Measurements from ENCODE around the gene PDE8B.

PDE8B gene

DNA sequence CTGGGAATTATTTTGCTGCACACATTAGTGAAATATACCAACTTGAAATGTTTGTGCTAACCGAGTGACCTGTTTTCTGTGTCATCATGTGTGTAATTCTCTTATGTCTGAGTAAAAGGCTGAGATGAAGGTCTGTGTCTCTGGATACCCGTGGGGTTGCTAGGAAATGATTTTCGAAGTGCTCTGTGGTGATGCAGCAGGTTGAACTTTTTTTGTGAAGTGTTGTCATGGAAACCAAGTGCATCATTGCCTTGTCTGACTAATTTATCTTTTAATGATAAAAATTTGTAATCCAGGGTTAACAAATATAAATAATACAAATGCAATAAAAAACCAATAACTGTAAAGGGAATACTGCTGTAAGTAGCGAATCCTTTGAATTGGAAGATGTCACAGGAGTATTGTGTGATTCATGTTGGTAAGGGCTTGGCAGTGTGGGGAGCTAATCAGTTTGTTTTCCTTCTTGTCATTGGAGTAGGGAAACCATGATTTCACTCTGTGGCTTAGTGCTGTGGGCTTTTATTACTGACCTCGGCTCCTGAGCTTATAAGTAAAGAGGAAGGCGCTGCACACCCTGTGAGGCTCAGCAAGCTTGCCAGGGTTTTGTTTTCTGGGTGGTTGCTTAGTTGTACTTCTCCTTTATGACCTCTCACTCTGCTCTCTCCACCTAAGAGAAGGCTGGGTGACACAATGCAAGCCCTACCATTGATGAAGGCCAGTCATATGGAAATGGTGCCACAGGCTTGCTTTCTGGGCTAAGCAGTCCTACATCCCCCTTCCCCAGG lies 22.3 kb downstream of the PDE8B start:
- Histone ChIP-seq H3K9ac (ENCODE audit: low read length in 2 of 2) (no peak overlapping the region), H3K9me3 (ENCODE audit: control insufficient read depth in 2 of 2, low read length in 2 of 2) (no peaks in the 10 kb centered on the region), H3K27ac (ENCODE audit: low read length) (no peak overlapping the region), H3K27me3 (ENCODE audit: control insufficient read depth in 1 of 2, insufficient read depth in 2 of 2, low read length in 2 of 2) (no peaks in the 10 kb centered on the region), H3K4me1 (ENCODE audit: control insufficient read depth, insufficient read depth, low read length) (no peaks in the 10 kb centered on the region), H3K4me3 (ENCODE audit: low read length in 2 of 2) (no peak overlapping the region), H3K36me3 (ENCODE audit: control insufficient read depth in 2 of 2, insufficient read depth in 2 of 2, low read length in 2 of 2) (no peaks in the 10 kb centered on the region)

DNA sequence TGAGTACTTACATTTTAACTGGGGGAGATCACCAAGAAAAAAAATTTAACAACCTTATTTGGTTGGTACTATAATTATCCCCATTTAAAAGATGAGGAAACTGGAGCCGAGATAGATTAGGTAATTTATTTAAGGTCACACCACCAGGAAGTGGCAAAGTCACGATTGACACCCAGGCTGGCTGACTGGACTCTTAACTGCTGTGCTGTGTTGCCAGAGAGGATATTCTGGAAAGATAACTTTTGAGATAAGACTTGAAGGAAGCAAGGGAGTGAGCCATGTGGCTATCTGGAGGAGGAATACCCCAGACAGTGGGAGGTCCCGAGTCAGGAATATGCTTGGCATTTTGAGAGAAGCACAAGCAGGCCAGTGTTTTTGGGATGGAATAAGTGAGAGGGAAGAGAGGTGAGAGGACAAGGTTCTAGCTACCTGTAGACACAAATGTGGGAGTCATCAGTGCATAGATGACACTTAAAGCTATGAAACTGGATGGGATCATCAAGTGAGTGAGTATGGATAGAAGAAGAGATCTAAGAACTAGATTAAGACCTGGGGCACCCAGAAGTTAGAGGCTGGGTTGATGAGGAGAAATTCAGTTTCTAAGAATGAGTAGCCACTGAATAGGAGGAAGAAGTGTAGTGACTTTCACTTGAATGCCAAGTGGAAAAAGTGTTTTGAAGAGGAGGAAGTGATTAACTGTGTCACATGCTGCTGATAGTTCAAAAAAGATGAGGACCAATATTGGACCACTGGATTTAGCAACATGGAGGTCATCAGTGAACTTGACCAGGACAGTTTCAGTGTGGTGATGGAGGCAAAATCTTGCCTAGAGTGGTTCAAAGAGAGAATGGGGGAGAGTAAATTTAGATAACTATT lies 25.6 kb downstream of the PDE8B start:
- H3K9me3 ChIP-seq (ENCODE audit: control insufficient read depth in 2 of 2, low read length in 2 of 2): no peaks in the 10 kb centered on the region
- no peak overlapping the region for H3K27ac ChIP-seq (ENCODE audit: low read length)
- H3K27me3 ChIP-seq (ENCODE audit: control insufficient read depth in 1 of 2, insufficient read depth in 2 of 2, low read length in 2 of 2): no peaks in the 10 kb centered on the region
- H3K36me3 ChIP-seq (ENCODE audit: control insufficient read depth in 2 of 2, insufficient read depth in 2 of 2, low read length in 2 of 2): no peaks in the 10 kb centered on the region
- no peak overlapping the region for H3K9ac ChIP-seq (ENCODE audit: low read length in 2 of 2)
- no peaks in the 10 kb centered on the region for H3K4me1 ChIP-seq (ENCODE audit: control insufficient read depth, insufficient read depth, low read length)
- no peak overlapping the region for H3K4me3 ChIP-seq (ENCODE audit: low read length in 2 of 2)

DNA sequence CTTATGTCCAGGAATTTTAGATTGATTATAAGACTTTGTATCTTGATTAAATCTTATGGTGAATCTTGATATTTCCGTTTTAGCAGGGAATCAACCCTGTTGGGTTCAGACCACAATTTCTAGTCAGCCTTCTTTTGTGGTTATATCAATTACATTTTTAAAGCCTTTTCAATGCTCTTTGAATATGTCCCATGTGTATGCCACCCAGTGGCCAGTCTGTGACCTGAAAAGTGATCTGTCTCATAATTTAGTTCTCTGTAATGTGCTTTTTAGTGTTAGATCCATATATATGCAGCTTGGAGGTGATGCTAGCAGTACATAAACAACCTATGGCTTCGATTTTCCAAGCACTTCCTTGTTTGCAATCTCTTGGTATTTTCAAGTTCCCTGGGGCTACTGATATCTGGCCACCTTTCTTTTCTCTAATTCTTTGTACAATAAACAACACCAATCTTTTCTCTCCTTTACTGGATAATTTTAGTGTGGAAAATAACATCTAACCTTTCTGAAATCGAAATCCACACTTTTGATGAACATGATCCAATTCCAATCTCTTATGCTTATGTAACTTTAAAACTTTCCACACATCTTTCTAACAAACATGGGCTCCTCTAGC lies 28.8 kb downstream of the PDE8B start:
- Histone ChIP-seq H3K9ac (ENCODE audit: low read length in 2 of 2) (no peak overlapping the region), H3K27me3 (ENCODE audit: control insufficient read depth in 1 of 2, insufficient read depth in 2 of 2, low read length in 2 of 2) (no peaks in the 10 kb centered on the region), H3K36me3 (ENCODE audit: control insufficient read depth in 2 of 2, insufficient read depth in 2 of 2, low read length in 2 of 2) (no peaks in the 10 kb centered on the region), H3K4me1 (ENCODE audit: control insufficient read depth, insufficient read depth, low read length) (no peaks in the 10 kb centered on the region), H3K4me3 (ENCODE audit: low read length in 2 of 2) (no peak overlapping the region), H3K9me3 (ENCODE audit: control insufficient read depth in 2 of 2, low read length in 2 of 2) (no peaks in the 10 kb centered on the region), H3K27ac (ENCODE audit: low read length) (no peak overlapping the region)

DNA sequence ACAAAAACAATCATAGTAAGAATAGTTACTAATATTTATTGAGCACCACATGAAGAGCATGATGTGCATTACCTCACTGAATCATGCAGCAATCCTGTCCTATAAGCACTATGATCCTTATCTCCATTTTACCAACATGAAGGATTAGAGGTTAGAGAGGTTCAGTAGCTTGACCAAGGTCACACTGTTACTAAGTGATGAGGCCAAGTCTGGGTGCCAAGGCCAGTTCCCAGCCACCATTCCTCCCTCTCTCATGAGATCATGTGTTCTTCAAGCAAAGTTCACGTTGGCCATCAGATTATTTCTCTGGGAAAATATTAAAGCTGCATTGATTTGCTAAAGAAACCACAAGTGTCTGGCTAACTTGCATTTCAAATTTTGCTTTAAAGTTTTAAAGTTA lies 31.0 kb downstream of the PDE8B start:
- Histone ChIP-seq H3K4me1 (ENCODE audit: control insufficient read depth, insufficient read depth, low read length) (no peaks in the 10 kb centered on the region), H3K9ac (ENCODE audit: low read length in 2 of 2) (no peak overlapping the region), H3K9me3 (ENCODE audit: control insufficient read depth in 2 of 2, low read length in 2 of 2) (no peaks in the 10 kb centered on the region), H3K27ac (ENCODE audit: low read length) (no peak overlapping the region), H3K4me3 (ENCODE audit: low read length in 2 of 2) (no peak overlapping the region), H3K36me3 (ENCODE audit: control insufficient read depth in 2 of 2, insufficient read depth in 2 of 2, low read length in 2 of 2) (no peaks in the 10 kb centered on the region), H3K27me3 (ENCODE audit: control insufficient read depth in 1 of 2, insufficient read depth in 2 of 2, low read length in 2 of 2) (no peaks in the 10 kb centered on the region)

DNA sequence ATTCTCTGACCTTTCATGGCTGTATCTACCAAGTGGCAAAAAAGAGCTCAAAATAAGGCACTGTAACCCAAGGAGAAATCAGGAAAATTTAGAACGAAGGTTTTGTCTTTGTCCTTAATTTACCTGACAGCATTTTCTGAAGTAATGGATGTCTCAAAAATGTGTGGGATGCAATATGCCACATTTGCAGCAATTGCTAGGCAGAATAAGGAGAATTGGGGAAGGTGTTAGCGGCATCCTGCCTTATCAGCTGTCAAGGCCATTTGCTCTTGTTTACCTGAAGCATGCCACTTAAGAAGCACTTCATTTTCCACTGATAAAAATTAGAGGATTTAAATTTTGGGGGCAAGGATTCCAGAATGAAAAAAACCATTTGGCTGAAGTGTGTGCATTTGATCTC lies 39.0 kb downstream of the PDE8B start:
- Histone ChIP-seq H3K27me3 (ENCODE audit: control insufficient read depth in 1 of 2, insufficient read depth in 2 of 2, low read length in 2 of 2) (no peaks in the 10 kb centered on the region), H3K27ac (ENCODE audit: low read length) (no peak overlapping the region)

DNA sequence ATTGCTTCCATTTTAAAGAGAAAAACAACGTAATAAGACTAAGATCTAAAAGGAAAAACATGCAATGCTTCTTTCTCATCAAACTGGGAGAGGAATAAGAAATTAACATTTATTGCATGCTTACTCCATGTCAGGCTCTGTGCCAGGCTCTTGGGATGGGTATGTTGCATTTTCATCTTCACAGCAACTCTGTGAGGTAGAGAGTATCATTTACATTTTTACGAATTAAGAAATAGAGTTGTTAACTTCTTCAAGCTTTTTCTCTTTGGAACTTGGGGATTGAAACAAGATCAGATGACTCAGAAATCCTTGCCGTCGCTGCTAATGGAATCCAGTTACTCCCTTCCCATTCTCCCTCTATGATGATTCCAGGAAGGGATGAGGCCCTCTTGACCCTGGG lies 39.5 kb downstream of the PDE8B start:
- Histone ChIP-seq H3K4me1 (ENCODE audit: control insufficient read depth, insufficient read depth, low read length) (no peaks in the 10 kb centered on the region), H3K4me3 (ENCODE audit: low read length in 2 of 2) (no peak overlapping the region), H3K27me3 (ENCODE audit: control insufficient read depth in 1 of 2, insufficient read depth in 2 of 2, low read length in 2 of 2) (no peaks in the 10 kb centered on the region), H3K9me3 (ENCODE audit: control insufficient read depth in 2 of 2, low read length in 2 of 2) (no peaks in the 10 kb centered on the region), H3K9ac (ENCODE audit: low read length in 2 of 2) (no peak overlapping the region), H3K36me3 (ENCODE audit: control insufficient read depth in 2 of 2, insufficient read depth in 2 of 2, low read length in 2 of 2) (no peaks in the 10 kb centered on the region), H3K27ac (ENCODE audit: low read length) (no peak overlapping the region)

More for the DNA sequence above, 39.0 kb downstream of the PDE8B start:
- no peaks in the 10 kb centered on the region for H3K4me1 ChIP-seq (ENCODE audit: control insufficient read depth, insufficient read depth, low read length)
- H3K9ac ChIP-seq (ENCODE audit: low read length in 2 of 2): no peak overlapping the region
- H3K9me3 ChIP-seq (ENCODE audit: control insufficient read depth in 2 of 2, low read length in 2 of 2): no peaks in the 10 kb centered on the region
- H3K36me3 ChIP-seq (ENCODE audit: control insufficient read depth in 2 of 2, insufficient read depth in 2 of 2, low read length in 2 of 2): no peaks in the 10 kb centered on the region
- H3K4me3 ChIP-seq (ENCODE audit: low read length in 2 of 2): no peak overlapping the region

DNA sequence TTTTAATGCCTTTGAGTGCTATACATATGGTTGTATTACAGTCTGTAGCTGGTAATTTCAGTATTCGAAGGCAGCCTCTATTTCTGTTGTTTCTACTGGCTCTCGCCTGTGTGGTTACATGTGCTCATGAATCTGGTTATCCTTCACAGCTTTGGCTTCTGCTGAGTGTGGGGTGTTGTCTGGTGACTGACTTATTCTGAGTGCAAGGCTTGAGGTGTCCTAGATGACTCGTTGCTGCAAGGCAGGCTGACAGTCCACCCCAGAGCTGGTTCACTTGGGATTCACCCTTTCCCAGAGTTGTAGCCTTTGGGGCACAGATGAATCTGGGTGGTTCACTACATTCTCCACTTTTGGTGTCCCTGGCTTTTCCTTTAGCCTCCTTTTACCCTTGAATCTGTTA lies 41.4 kb downstream of the PDE8B start:
- Histone ChIP-seq H3K36me3 (ENCODE audit: control insufficient read depth in 2 of 2, insufficient read depth in 2 of 2, low read length in 2 of 2) (no peaks in the 10 kb centered on the region), H3K9me3 (ENCODE audit: control insufficient read depth in 2 of 2, low read length in 2 of 2) (no peaks in the 10 kb centered on the region), H3K4me3 (ENCODE audit: low read length in 2 of 2) (no peak overlapping the region), H3K9ac (ENCODE audit: low read length in 2 of 2) (no peak overlapping the region), H3K27ac (ENCODE audit: low read length) (no peak overlapping the region), H3K4me1 (ENCODE audit: control insufficient read depth, insufficient read depth, low read length) (no peaks in the 10 kb centered on the region), H3K27me3 (ENCODE audit: control insufficient read depth in 1 of 2, insufficient read depth in 2 of 2, low read length in 2 of 2) (no peaks in the 10 kb centered on the region)

DNA sequence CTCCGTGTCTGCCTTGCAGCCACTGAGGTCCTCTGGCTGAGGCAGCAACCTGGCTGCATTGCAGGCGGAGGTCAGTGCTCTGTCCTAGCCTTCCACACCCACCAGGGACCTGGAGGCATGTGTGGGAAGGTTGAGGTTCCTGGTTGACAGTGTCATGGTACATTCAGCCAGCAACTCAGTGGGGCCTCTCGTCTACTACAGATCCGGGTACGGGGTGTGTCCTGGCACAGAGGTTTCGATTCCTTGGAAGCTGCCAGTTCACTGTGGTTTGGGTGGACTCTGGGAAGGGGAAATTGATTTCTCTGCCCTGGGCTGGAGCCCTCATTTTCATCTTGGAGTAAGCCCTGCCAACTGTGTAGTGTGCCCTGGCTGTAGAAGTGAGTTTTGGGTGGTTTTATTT lies 45.1 kb downstream of the PDE8B start:
- Histone ChIP-seq H3K9me3 (ENCODE audit: control insufficient read depth in 2 of 2, low read length in 2 of 2) (no peaks in the 10 kb centered on the region), H3K4me3 (ENCODE audit: low read length in 2 of 2) (no peak overlapping the region), H3K36me3 (ENCODE audit: control insufficient read depth in 2 of 2, insufficient read depth in 2 of 2, low read length in 2 of 2) (no peaks in the 10 kb centered on the region), H3K9ac (ENCODE audit: low read length in 2 of 2) (no peak overlapping the region), H3K4me1 (ENCODE audit: control insufficient read depth, insufficient read depth, low read length) (no peaks in the 10 kb centered on the region), H3K27ac (ENCODE audit: low read length) (no peak overlapping the region), H3K27me3 (ENCODE audit: control insufficient read depth in 1 of 2, insufficient read depth in 2 of 2, low read length in 2 of 2) (no peaks in the 10 kb centered on the region)

DNA sequence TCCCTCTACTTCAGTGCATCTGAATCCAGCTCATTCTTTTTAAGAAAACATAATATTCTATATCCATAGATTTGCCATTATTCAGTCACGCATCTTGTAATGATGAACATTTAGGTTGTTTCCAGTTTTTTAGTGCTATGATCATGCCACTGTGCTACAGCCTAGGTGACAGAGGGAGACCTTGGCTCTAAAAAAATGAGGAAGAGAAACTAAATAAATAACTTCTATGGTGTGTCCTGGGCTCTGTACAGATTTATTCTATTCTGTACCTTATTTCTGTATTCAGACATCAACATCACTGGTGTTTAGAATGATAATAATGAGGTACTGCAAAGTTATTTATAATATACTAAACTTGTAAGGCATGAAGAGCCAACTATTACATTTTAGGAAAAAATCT lies 45.9 kb downstream of the PDE8B start:
- H3K27ac ChIP-seq (ENCODE audit: low read length): no peak overlapping the region
- no peak overlapping the region for H3K4me3 ChIP-seq (ENCODE audit: low read length in 2 of 2)
- no peaks in the 10 kb centered on the region for H3K9me3 ChIP-seq (ENCODE audit: control insufficient read depth in 2 of 2, low read length in 2 of 2)
- H3K4me1 ChIP-seq (ENCODE audit: control insufficient read depth, insufficient read depth, low read length): no peaks in the 10 kb centered on the region
- no peaks in the 10 kb centered on the region for H3K36me3 ChIP-seq (ENCODE audit: control insufficient read depth in 2 of 2, insufficient read depth in 2 of 2, low read length in 2 of 2)
- no peaks in the 10 kb centered on the region for H3K27me3 ChIP-seq (ENCODE audit: control insufficient read depth in 1 of 2, insufficient read depth in 2 of 2, low read length in 2 of 2)
- no peak overlapping the region for H3K9ac ChIP-seq (ENCODE audit: low read length in 2 of 2)

DNA sequence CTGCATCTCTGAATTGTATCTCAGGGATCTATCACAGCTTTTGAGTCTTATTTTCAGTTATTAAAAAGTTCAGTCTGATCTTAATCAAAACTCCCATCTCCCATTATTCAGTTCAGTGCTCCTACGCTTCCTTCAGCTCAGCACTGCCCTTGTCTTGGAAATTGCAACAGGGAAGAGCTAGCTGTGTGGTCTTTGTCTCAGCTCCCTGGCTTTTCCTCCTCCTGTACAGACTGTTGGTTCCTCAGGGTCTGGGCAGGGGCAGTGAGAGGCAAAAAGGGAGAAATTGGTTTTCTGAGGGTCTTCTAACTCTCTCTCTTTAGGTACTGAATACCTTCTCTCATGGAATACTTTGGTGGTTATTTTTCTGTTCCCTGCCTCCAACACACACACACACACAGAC lies 48.2 kb downstream of the PDE8B start:
- Histone ChIP-seq H3K27ac (ENCODE audit: low read length) (no peak overlapping the region), H3K36me3 (ENCODE audit: control insufficient read depth in 2 of 2, insufficient read depth in 2 of 2, low read length in 2 of 2) (no peaks in the 10 kb centered on the region), H3K27me3 (ENCODE audit: control insufficient read depth in 1 of 2, insufficient read depth in 2 of 2, low read length in 2 of 2) (no peaks in the 10 kb centered on the region), H3K9me3 (ENCODE audit: control insufficient read depth in 2 of 2, low read length in 2 of 2) (no peaks in the 10 kb centered on the region), H3K4me1 (ENCODE audit: control insufficient read depth, insufficient read depth, low read length) (no peaks in the 10 kb centered on the region), H3K4me3 (ENCODE audit: low read length in 2 of 2) (no peak overlapping the region), H3K9ac (ENCODE audit: low read length in 2 of 2) (no peak overlapping the region)
